ENCODE results near the gene RASGRP2.

Gene RASGRP2

GRCh38 chr11:64789331-64790204 lies 45.6 kb upstream of the RASGRP2 start:
- peaks cover 73% of the 10 kb centered on the region for H3K36me3 ChIP-seq
- TF ChIP-seq CTCF (IDR thresholded peaks at IDR 0.05), result no peak
- H3K27ac ChIP-seq, result no peak overlapping the region
- no peaks in the 10 kb centered on the region for H3K9me3 ChIP-seq
- peaks cover 0 to 5% of the 10 kb centered on the region in 2 experiments for H3K4me1 ChIP-seq (ENCODE audit: control insufficient read depth in 1 of 2, insufficient read depth in 1 of 2, low read depth in 1 of 2, low read length in 1 of 2)
- no peak overlapping the region for H3K4me3 ChIP-seq (ENCODE audit: low read depth in 1 of 2, low read length in 1 of 2)
- H3K27me3 ChIP-seq, result no peaks in the 10 kb centered on the region

DNA sequence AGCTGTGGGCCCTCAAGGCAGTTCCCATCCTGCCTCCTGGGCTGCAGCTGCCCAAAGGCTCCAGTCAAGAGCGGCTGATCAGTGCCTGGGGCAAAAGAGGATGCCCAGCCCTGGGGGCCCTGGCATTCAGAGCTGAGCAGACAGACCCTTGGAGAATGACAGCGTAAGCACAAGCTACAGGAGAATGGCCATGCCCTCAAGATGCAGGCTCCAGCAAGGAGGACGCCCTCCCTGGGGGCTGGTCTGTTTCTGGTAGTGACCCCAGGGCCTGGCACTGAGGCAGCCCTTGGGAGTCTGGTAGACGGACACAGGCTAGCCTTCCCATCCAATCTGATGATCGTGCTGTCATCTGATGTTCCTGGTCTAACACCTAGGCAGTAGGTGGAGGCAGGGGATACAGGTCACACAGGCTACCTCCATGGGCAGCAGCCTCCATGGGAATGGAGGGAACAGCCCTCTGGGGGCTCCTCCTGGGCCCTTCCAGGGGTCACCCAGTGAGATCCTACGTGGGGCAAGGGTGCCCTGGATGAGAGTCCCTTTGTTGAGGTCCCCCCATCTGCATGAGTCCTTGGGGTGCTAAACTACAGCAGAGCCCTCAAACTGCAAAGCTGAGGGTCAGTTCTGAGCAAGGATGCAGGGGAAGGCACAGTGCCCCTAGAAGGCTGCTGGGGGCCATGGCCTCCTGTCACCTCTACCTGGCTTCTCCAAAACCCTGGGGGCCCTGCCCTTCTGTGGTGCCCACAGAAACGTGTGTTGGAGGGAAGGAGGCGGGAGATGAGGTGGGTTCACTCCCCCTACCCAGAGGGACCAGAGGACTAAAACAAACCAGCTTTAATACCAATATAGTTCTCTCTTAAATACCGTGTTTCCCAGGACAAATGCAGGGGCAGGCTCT lies 44.6 kb upstream of the RASGRP2 start:
- H3K36me3 ChIP-seq, result peaks cover 65% of the 10 kb centered on the region

GRCh38 chr11:64787526-64788320 lies 43.8 kb upstream of the RASGRP2 start:
- peak overlapping the region; percentile 67 for H3K27ac ChIP-seq
- H3K9me3 ChIP-seq, result no peaks in the 10 kb centered on the region
- peak; percentile 69 for TF ChIP-seq CTCF (IDR thresholded peaks at IDR 0.05)
- H3K36me3 ChIP-seq, result peaks cover 56% of the 10 kb centered on the region
- no peaks in the 10 kb centered on the region for H3K27me3 ChIP-seq
- H3K4me3 ChIP-seq (ENCODE audit: low read depth in 1 of 2, low read length in 1 of 2), result no peak overlapping the region
- peaks cover 5 to 10% of the 10 kb centered on the region in 2 experiments for H3K4me1 ChIP-seq (ENCODE audit: control insufficient read depth in 1 of 2, insufficient read depth in 1 of 2, low read depth in 1 of 2, low read length in 1 of 2)

More for the DNA sequence above, 44.6 kb upstream of the RASGRP2 start:
- Histone ChIP-seq H3K4me1 (ENCODE audit: control insufficient read depth in 1 of 2, insufficient read depth in 1 of 2, low read depth in 1 of 2, low read length in 1 of 2) (peaks cover 0 to 5% of the 10 kb centered on the region in 2 experiments), H3K27ac (peak overlapping the region; percentile 67), H3K27me3 (no peaks in the 10 kb centered on the region), H3K9me3 (no peaks in the 10 kb centered on the region), H3K4me3 (ENCODE audit: low read depth in 1 of 2, low read length in 1 of 2) (no peak overlapping the region)
- no peak for TF ChIP-seq CTCF (IDR thresholded peaks at IDR 0.05)

- no peak for TF ChIP-seq CTCF (IDR thresholded peaks at IDR 0.05)
- Histone ChIP-seq H3K4me3 (ENCODE audit: low read depth in 1 of 2, low read length in 1 of 2) (no peak overlapping the region), H3K9me3 (no peaks in the 10 kb centered on the region), H3K27ac (no peak overlapping the region), H3K27me3 (no peaks in the 10 kb centered on the region), H3K36me3 (peaks cover 42% of the 10 kb centered on the region), H3K4me1 (ENCODE audit: control insufficient read depth in 1 of 2, insufficient read depth in 1 of 2, low read depth in 1 of 2, low read length in 1 of 2) (peaks cover 8 to 10% of the 10 kb centered on the region in 2 experiments)
Observed at GRCh38 chr11:64786308-64786707, 42.4 kb upstream of the RASGRP2 start.
